Measurements from ENCODE around the gene GPR153. TPM values are rescaled to one million over a fixed set of nuclear protein-coding genes. Genes with fewer than 3 reads are reported as not detected.

Gene GPR153
- total and polyA plus RNA-seq, 2 donors from 2014 or later, result 1.1 to 8.6 TPM

DNA sequence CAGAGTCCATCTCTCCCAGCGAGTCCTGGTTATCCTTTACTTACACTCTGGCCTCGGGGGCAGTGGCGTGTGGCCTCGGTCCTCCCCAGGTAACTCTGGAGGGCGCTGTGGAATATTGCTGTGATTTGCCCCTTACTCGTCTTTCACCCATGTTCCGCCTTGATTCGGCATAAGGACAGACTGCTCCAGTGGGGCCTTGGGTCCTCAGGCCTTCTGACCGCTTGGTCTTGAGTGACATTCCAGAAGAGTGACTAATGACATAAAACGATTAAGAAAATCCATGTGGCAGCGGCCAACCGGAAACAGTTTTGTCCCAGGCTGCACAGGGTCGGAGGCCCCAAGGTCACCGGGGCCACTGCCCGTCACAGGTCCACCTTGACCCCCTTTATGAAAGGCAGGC lies 36.2 kb downstream of the GPR153 start:
- DNase-seq, result no peak
- H3K27me3 ChIP-seq (ENCODE audit: control insufficient read depth, insufficient read depth, low read length), result no peaks in the 10 kb centered on the region
- TF ChIP-seq, protein P1, sequence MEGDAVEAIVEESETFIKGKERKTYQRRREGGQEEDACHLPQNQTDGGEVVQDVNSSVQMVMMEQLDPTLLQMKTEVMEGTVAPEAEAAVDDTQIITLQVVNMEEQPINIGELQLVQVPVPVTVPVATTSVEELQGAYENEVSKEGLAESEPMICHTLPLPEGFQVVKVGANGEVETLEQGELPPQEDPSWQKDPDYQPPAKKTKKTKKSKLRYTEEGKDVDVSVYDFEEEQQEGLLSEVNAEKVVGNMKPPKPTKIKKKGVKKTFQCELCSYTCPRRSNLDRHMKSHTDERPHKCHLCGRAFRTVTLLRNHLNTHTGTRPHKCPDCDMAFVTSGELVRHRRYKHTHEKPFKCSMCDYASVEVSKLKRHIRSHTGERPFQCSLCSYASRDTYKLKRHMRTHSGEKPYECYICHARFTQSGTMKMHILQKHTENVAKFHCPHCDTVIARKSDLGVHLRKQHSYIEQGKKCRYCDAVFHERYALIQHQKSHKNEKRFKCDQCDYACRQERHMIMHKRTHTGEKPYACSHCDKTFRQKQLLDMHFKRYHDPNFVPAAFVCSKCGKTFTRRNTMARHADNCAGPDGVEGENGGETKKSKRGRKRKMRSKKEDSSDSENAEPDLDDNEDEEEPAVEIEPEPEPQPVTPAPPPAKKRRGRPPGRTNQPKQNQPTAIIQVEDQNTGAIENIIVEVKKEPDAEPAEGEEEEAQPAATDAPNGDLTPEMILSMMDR (IDR thresholded peaks at IDR 0.05; ENCODE audit: borderline replicate concordance, extremely low read depth, insufficient read depth), result no peak
- H3K27ac ChIP-seq (ENCODE audit: low read depth in 2 of 2, low read length in 2 of 2), result no peak overlapping the region
- peak overlapping the region in 1 of 3 donors; percentile 20 for H3K9ac ChIP-seq (ENCODE audit: low read length in 3 of 3)
- intact Hi-C loops (cut with DNase I), result no loop called here
- H3K36me3 ChIP-seq (ENCODE audit: control insufficient read depth in 2 of 3, insufficient read depth in 3 of 3, low read length in 3 of 3), result peaks cover 0 to 28% (median 22%) of the 10 kb centered on the region in 3 donors
- H3K9me3 ChIP-seq (ENCODE audit: control insufficient read depth in 2 of 3, insufficient read depth in 1 of 3, low read length in 3 of 3), result no peaks in the 10 kb centered on the region
- H3K4me1 ChIP-seq (ENCODE audit: control insufficient read depth in 2 of 3, insufficient read depth in 2 of 3, low read depth in 1 of 3, low read length in 3 of 3), result peaks cover 0 to 24% (median 6%) of the 10 kb centered on the region in 3 donors
- H3K4me3 ChIP-seq (ENCODE audit: low read length in 3 of 3), result no peak overlapping the region
- FAIRE-seq, result no peak

DNA sequence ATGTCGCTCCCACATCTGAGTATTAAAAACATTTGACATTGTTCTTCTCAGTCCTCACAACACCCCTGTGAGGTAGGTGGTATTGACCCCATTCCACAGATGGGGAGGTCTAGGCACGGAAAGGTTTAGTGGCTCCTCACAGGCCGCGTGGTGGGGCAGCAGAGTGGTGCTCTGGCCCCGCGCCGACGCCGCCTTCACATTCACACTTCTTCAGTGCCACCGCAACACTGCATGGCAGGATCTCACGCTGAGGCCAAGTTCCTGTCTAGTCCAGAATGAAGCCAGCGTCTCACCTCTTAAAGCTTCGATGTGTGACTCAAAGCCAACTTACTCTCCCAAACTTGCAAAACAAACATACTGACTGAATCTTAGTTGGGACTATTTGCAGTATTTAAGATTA lies 37.3 kb downstream of the GPR153 start:
- no peaks in the 10 kb centered on the region for H3K9me3 ChIP-seq (ENCODE audit: control insufficient read depth in 2 of 3, insufficient read depth in 1 of 3, low read length in 3 of 3)
- no peaks in the 10 kb centered on the region for H3K27me3 ChIP-seq (ENCODE audit: control insufficient read depth, insufficient read depth, low read length)
- TF ChIP-seq, protein P1 (IDR thresholded peaks at IDR 0.05; ENCODE audit: borderline replicate concordance, extremely low read depth, insufficient read depth), result no peak
- no peak for DNase-seq
- H3K4me3 ChIP-seq (ENCODE audit: low read length in 3 of 3), result no peak overlapping the region
- no peak for FAIRE-seq
- peak overlapping the region in 1 of 2 donors; percentile 11 for H3K27ac ChIP-seq (ENCODE audit: low read depth in 2 of 2, low read length in 2 of 2)
- no peak overlapping the region for H3K9ac ChIP-seq (ENCODE audit: low read length in 3 of 3)
- intact Hi-C loops (cut with DNase I), result no loop called here
- peaks cover 0 to 24% (median 6%) of the 10 kb centered on the region in 3 donors for H3K4me1 ChIP-seq (ENCODE audit: control insufficient read depth in 2 of 3, insufficient read depth in 2 of 3, low read depth in 1 of 3, low read length in 3 of 3)
- H3K36me3 ChIP-seq (ENCODE audit: control insufficient read depth in 2 of 3, insufficient read depth in 3 of 3, low read length in 3 of 3), result peaks cover 0 to 25% (median 22%) of the 10 kb centered on the region in 3 donors

DNA sequence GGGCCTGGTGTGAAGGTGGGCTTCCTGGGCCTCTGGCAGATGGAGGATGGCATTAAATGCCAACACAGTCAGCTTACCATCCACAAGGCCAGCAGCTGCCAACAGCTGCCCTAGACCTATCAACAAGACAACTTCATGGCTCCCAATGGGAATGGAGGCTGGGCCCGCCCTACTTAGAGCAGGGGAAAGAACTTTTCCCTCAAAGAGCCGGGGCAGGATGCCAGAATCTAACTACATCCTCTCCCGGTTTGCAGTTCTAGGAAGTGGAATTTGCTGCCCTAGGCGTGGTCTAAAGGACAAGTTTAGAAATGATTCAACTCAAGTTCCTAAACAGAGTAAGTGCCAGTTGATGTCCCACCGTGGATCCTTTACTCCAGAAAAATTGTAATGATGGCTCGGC lies 38.3 kb downstream of the GPR153 start:
- peaks cover 0 to 25% (median 22%) of the 10 kb centered on the region in 3 donors for H3K36me3 ChIP-seq (ENCODE audit: control insufficient read depth in 2 of 3, insufficient read depth in 3 of 3, low read length in 3 of 3)
- peak; percentile 46 for FAIRE-seq
- H3K4me3 ChIP-seq (ENCODE audit: low read length in 3 of 3), result no peak overlapping the region
- peak in 1 of 5 donors; percentile 75 for DNase-seq
- no peak overlapping the region for H3K9ac ChIP-seq (ENCODE audit: low read length in 3 of 3)
- no peaks in the 10 kb centered on the region for H3K27me3 ChIP-seq (ENCODE audit: control insufficient read depth, insufficient read depth, low read length)
- H3K4me1 ChIP-seq (ENCODE audit: control insufficient read depth in 2 of 3, insufficient read depth in 2 of 3, low read depth in 1 of 3, low read length in 3 of 3), result peaks cover 0 to 24% (median 6%) of the 10 kb centered on the region in 3 donors
- intact Hi-C loops (cut with DNase I), result no loop called here
- H3K9me3 ChIP-seq (ENCODE audit: control insufficient read depth in 2 of 3, insufficient read depth in 1 of 3, low read length in 3 of 3), result no peaks in the 10 kb centered on the region
- TF ChIP-seq, protein P1 (IDR thresholded peaks at IDR 0.05; ENCODE audit: borderline replicate concordance, extremely low read depth, insufficient read depth), result no peak
- peak overlapping the region in 1 of 2 donors; percentile 43 for H3K27ac ChIP-seq (ENCODE audit: low read depth in 2 of 2, low read length in 2 of 2)
